Neuronal stem cell (in vitro differentiated cells): ENCODE results near the gene UCN.

Source experiments
- DNase-seq: peaks from one replicate; pipeline ENCODE4 v3.0.0-alpha.2; 2013; ENCODE audit warnings: low spot score
- H2AFZ ChIP-seq: one replicate; pipeline ENCODE4 v1.6.1; 2013; ENCODE audit warnings: mild to moderate bottlenecking, low read length, inconsistent platforms
- H2AK5ac ChIP-seq: 2 replicates; pipeline ENCODE4 v1.6.1; 2013; ENCODE audit warnings: low read depth, mild to moderate bottlenecking, inconsistent platforms, low read length, moderate library complexity, mixed read lengths
- H2BK120ac ChIP-seq: 2 replicates; pipeline ENCODE4 v1.6.1; 2013; ENCODE audit warnings: low read depth, mild to moderate bottlenecking, inconsistent platforms, low read length, moderate library complexity, mixed read lengths
- H2BK12ac ChIP-seq: one replicate; pipeline ENCODE4 v1.6.1; 2013; ENCODE audit warnings: low read length, inconsistent platforms
- H2BK15ac ChIP-seq: 2 replicates; pipeline ENCODE4 v1.6.1; 2013; ENCODE audit warnings: mild to moderate bottlenecking, low read length, inconsistent platforms, mixed read lengths
- H2BK5ac ChIP-seq: one replicate; pipeline ENCODE4 v1.6.1; 2013; ENCODE audit warnings: inconsistent platforms, mild to moderate bottlenecking, low read length, moderate library complexity
- H3K14ac ChIP-seq: one replicate; pipeline ENCODE4 v1.6.1; 2013; ENCODE audit warnings: low read length, inconsistent platforms
- H3K18ac ChIP-seq: 2 replicates; pipeline ENCODE4 v1.6.1; 2013; ENCODE audit warnings: low read length, inconsistent platforms
- H3K23ac ChIP-seq: 2 replicates; pipeline ENCODE4 v1.6.1; 2013; ENCODE audit warnings: low read depth, mild to moderate bottlenecking, mixed read lengths, low read length, inconsistent platforms; ENCODE audit not compliant: poor library complexity
- H3K27ac ChIP-seq: replicated peaks from 3 replicates; pipeline ENCODE4 v1.5.1; 2013; ENCODE audit warnings: low read length, inconsistent platforms
- H3K27me3 ChIP-seq, 3 experiments: 2 replicates each; pipeline ENCODE4 v1.6.1; 2013; ENCODE audit warnings: low read length in 3 of 3, mild to moderate bottlenecking in 2 of 3, inconsistent platforms in 1 of 3, low read depth in 1 of 3, mixed read lengths in 1 of 3, moderate library complexity in 1 of 3; ENCODE audit not compliant: control insufficient read depth in 3 of 3, insufficient read depth in 3 of 3
- H3K36me3 ChIP-seq, 2 donors: replicated peaks in 1 of 2; 2 replicates each; pipeline ENCODE4 v1.6.1; 2013; ENCODE audit warnings: low read length in 2 of 2; ENCODE audit not compliant: control insufficient read depth in 2 of 2, insufficient read depth in 2 of 2
- H3K4ac ChIP-seq: 2 replicates; pipeline ENCODE4 v1.6.1; 2013; ENCODE audit warnings: inconsistent platforms, mild to moderate bottlenecking, low read length, moderate library complexity
- H3K4me1 ChIP-seq, 2 donors: 1 replicate in 1 of 2; 2 replicates in 1 of 2; pipeline ENCODE4 v1.6.1; 2013; ENCODE audit warnings: low read length in 2 of 2, low read depth in 1 of 2; ENCODE audit not compliant: control insufficient read depth in 2 of 2, insufficient read depth in 1 of 2
- H3K4me2 ChIP-seq: one replicate; pipeline ENCODE4 v1.6.1; 2013; ENCODE audit warnings: mild to moderate bottlenecking, low read length, inconsistent platforms; ENCODE audit not compliant: insufficient read depth, poor library complexity, severe bottlenecking
- H3K4me3 ChIP-seq, 2 donors: 2 replicates each; pipeline ENCODE4 v1.5.1; 2013; ENCODE audit warnings: low read length in 2 of 2, mild to moderate bottlenecking in 2 of 2, inconsistent platforms in 1 of 2, moderate library complexity in 1 of 2
- H3K79me1 ChIP-seq: one replicate; pipeline ENCODE4 v1.6.1; 2013; ENCODE audit warnings: low read depth, mild to moderate bottlenecking, inconsistent platforms, low read length, moderate library complexity
- H3K9ac ChIP-seq: one replicate; pipeline ENCODE4 v1.6.1; 2013; ENCODE audit warnings: mild to moderate bottlenecking, low read depth, low read length, inconsistent platforms; ENCODE audit not compliant: poor library complexity
- H3K9me3 ChIP-seq, 2 donors: replicated peaks in 1 of 2; 2 replicates each; pipeline versions ENCODE3 to v1.6.1; 2013; ENCODE audit warnings: low read length in 2 of 2, mild to moderate bottlenecking in 2 of 2, inconsistent platforms in 1 of 2, low read depth in 1 of 2, mixed read lengths in 1 of 2, moderate library complexity in 1 of 2; ENCODE audit not compliant: control insufficient read depth in 2 of 2, insufficient read depth in 1 of 2
- H4K8ac ChIP-seq: one replicate; pipeline ENCODE4 v1.6.1; 2013; ENCODE audit warnings: low read depth, mild to moderate bottlenecking, inconsistent platforms, low read length, moderate library complexity
- H4K91ac ChIP-seq: one replicate; pipeline ENCODE4 v1.6.1; 2013; ENCODE audit warnings: low read length, low read depth, mild to moderate bottlenecking, inconsistent platforms; ENCODE audit not compliant: poor library complexity
- WGBS, 2 donors: extraction: QIAGEN DNeasy Blood & Tissue Kit; methylation state at CpG; one replicate each; pipeline ENCODE4 v1.1.7; 2013; ENCODE audit warnings: missing lambda C conversion rate in 2 of 2, mixed read lengths in 1 of 2; ENCODE audit not compliant: insufficient read length in 2 of 2, insufficient replicate concordance in 1 of 2; ENCODE audit errors: extremely low coverage in 2 of 2; 5-methylcytosine and 5-hydroxymethylcytosine counted together

Gene UCN

DNA sequence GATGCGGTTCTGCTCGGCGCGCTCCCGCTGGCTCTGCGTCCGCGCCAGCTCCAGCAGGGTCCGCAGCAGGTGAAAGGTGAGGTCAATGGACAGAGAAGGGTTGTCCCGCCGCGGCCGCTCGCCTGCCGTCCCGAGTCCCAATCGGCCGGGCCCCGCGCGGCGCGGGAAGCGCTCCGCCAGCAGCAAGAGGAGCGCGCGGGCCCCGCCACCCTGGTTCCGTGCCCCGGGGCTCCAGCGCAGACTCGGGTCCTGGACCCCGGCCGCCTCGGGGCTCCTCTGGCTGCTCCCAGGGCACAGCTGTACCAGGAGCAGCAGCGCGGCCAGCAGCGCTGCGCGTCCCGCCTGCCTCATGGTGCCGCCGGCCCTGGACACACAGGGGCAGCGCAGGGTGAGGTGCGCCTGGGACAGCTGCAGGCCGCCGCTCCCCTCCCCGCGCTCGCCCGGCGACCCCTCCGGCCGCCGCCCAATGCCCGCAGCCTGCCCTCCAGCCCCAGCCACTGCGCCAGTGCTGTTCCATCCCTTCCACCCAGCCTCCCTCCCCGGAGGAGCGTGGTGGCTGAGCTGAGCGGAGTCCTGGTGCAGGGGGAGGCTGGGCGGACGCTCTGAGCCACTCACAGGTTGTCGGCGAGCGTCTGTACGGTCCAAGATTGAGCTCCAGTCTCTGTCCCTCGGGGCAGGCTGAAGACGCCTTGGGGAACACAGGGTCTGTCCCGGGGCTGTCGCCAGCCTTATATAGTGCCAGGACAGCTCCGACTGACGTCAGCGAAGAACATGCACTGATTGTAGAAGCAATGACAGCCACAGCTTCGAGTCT is 493 bp downstream of the UCN start:
- H2AK5ac ChIP-seq: no peak overlapping the region
- H3K4me2 ChIP-seq: peak overlapping the region; percentile 18
- no peak overlapping the region for H3K4me3 ChIP-seq
- peaks cover 27 to 41% (median 28%) of the 10 kb centered on the region in 3 experiments for H3K27me3 ChIP-seq
- peaks cover 5% of the 10 kb centered on the region for H3K79me1 ChIP-seq
- no peak overlapping the region for H2BK120ac ChIP-seq
- H3K9me3 ChIP-seq: peaks cover 0 to 1% of the 10 kb centered on the region in 2 donors
- H3K23ac ChIP-seq: peak overlapping the region; percentile 65
- H3K27ac ChIP-seq: no peak overlapping the region
- peak overlapping the region; percentile 21 for H3K14ac ChIP-seq
- H3K9ac ChIP-seq: no peak overlapping the region
- H3K4me1 ChIP-seq: peaks cover 0 to 3% of the 10 kb centered on the region in 2 donors
- H3K4ac ChIP-seq: no peak overlapping the region
- no peak overlapping the region for H2BK12ac ChIP-seq
- peak overlapping the region; percentile 48 for H3K18ac ChIP-seq
- no peak overlapping the region for H2BK15ac ChIP-seq
- peaks cover 7 to 26% of the 10 kb centered on the region in 2 donors for H3K36me3 ChIP-seq
- H2AFZ ChIP-seq: no peak overlapping the region
- no CpG with 5 or more reads among the region's 75 CpGs for WGBS, 2 donors
- DNase-seq: no peak
- no peak overlapping the region for H4K91ac ChIP-seq
- no peak overlapping the region for H2BK5ac ChIP-seq
- no peak overlapping the region for H4K8ac ChIP-seq

DNA sequence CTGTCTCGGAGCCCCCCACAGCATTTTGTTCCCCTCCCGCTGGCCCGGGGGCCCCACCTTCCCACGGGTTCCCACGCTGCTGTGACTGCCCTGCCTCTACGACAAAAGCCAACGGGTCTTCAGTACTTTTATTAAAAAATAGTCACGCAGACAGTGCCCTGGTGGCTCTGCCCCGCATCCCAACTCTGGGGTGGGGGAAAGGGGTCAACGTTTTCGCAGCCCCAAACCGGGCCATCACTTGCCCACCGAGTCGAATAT is 1.0 kb downstream of the UCN start:
- Histone ChIP-seq H2BK5ac (no peak overlapping the region), H3K79me1 (peaks cover 5% of the 10 kb centered on the region), H2AFZ (no peak overlapping the region), H3K27ac (no peak overlapping the region), H3K9ac (no peak overlapping the region), H3K9me3 (peaks cover 0 to 1% of the 10 kb centered on the region in 2 donors), H3K14ac (peak overlapping the region; percentile 21), H3K4ac (no peak overlapping the region), H3K4me1 (peaks cover 0 to 3% of the 10 kb centered on the region in 2 donors), H2BK12ac (no peak overlapping the region), H3K36me3 (peaks cover 7 to 23% of the 10 kb centered on the region in 2 donors), H3K23ac (no peak overlapping the region), H2BK120ac (no peak overlapping the region), H3K4me2 (peak overlapping the region; percentile 2), H4K8ac (no peak overlapping the region), H3K18ac (peak overlapping the region; percentile 48), H3K4me3 (no peak overlapping the region), H2AK5ac (peak overlapping the region; percentile 46), H4K91ac (no peak overlapping the region), H2BK15ac (no peak overlapping the region), H3K27me3 (peaks cover 27 to 41% (median 28%) of the 10 kb centered on the region in 3 experiments)
- no CpG with 5 or more reads among the region's 14 CpGs for WGBS, 2 donors
- DNase-seq: no peak

DNA sequence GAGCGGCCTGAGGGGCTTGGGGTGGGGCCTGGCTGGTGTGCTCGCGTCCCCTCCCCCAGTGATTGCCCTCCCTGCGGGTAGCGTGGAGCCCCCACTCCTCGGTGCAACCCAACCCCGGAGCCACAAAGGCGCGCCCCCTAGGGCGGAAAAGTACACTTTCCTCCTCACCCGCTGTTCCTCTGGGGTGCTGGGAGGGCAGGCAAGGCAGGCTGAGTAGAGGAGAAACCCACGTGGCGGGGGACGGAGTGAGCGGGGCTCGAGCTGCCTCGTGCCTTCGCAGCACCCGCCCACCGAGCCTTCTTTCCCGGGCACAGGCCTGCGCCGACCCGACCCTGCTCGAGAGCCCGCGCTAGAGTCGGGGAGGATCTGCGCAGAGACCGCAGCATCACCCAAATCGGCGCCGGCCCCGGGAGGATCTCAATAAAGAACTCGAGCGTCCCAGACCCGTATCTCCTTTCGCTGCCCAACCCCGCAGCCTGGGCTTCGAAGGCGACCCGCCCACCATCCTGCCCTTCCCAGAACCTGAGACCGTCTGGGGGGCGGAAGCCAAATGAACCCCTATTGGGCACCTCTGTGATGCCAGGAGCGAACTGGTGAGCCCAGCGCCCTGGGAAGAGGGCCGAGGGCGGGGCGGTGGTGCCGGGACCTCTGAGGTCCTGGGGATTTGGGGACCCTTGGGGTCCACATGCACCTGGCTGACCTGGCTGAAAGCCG is 1.5 kb downstream of the UCN start:
- Histone ChIP-seq H3K27me3 (peaks cover 27 to 41% (median 28%) of the 10 kb centered on the region in 3 experiments), H3K27ac (no peak overlapping the region), H3K14ac (no peak overlapping the region), H3K18ac (peak overlapping the region; percentile 64), H2BK120ac (no peak overlapping the region), H3K79me1 (peaks cover 5% of the 10 kb centered on the region), H2AK5ac (peak overlapping the region; percentile 46), H3K4me2 (peak overlapping the region; percentile 2), H3K4me1 (peaks cover 0 to 3% of the 10 kb centered on the region in 2 donors), H2BK12ac (no peak overlapping the region), H3K4ac (no peak overlapping the region), H2AFZ (peak overlapping the region; percentile 23), H4K8ac (no peak overlapping the region), H3K4me3 (no peak overlapping the region), H3K9ac (no peak overlapping the region), H3K36me3 (peaks cover 6 to 18% of the 10 kb centered on the region in 2 donors), H2BK5ac (no peak overlapping the region), H4K91ac (no peak overlapping the region), H3K23ac (peak overlapping the region; percentile 80), H2BK15ac (no peak overlapping the region), H3K9me3 (peaks cover 0 to 1% of the 10 kb centered on the region in 2 donors)
- WGBS, 2 donors: no CpG with 5 or more reads among the region's 51 CpGs
- no peak for DNase-seq

DNA sequence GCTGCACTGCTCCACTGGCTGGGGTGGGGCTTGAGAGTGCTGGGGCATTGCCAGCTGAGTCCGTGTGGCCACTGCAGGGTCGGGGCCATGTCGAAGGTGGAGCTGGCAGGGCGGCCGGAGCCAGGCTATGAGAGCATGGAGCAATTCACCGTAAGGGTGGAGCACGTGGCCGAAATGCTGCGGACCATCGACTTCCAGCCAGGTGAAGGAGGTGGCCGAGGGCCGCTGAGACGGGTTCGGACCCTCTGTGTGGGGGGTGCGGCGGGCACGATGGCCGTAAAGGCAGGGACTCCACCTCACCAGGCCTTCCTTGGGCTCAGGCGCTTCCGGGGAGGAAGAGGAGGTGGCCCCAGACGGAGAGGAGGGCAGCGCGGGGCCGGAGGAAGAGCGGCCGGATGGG is 2.1 kb downstream of the UCN start:
- Histone ChIP-seq H3K27ac (no peak overlapping the region), H2BK5ac (no peak overlapping the region), H3K36me3 (peaks cover 3 to 12% of the 10 kb centered on the region in 2 donors), H3K4me2 (no peak overlapping the region), H3K14ac (no peak overlapping the region), H3K4me3 (no peak overlapping the region), H3K79me1 (peaks cover 5% of the 10 kb centered on the region), H2BK120ac (no peak overlapping the region), H2AFZ (peak overlapping the region; percentile 23), H2AK5ac (no peak overlapping the region), H2BK12ac (no peak overlapping the region), H2BK15ac (no peak overlapping the region), H4K8ac (no peak overlapping the region), H3K9ac (no peak overlapping the region), H3K27me3 (peaks cover 27 to 41% (median 28%) of the 10 kb centered on the region in 3 experiments), H3K23ac (peak overlapping the region; percentile 80), H3K4me1 (peaks cover 0 to 3% of the 10 kb centered on the region in 2 donors), H3K9me3 (peaks cover 0 to 1% of the 10 kb centered on the region in 2 donors), H3K4ac (no peak overlapping the region), H3K18ac (no peak overlapping the region), H4K91ac (no peak overlapping the region)
- no peak for DNase-seq
- no CpG with 5 or more reads among the region's 26 CpGs for WGBS, 2 donors
